Neural progenitor cell (in vitro differentiated cells): ENCODE measurements around the gene CEP95.

Experiments
- CTCF ChIP-seq: fragments of 200-600 bp; sonication (generic); IDR thresholded peaks from 2 replicates; pipeline ENCODE4 v1.5.1; 2017; ENCODE audit warnings: antibody characterized with exemption, mild to moderate bottlenecking
- EZH2phosphoT487 ChIP-seq: fragments of 200-600 bp; sonication (generic); IDR thresholded peaks from 2 replicates; pipeline ENCODE4 v1.6.1; 2017; ENCODE audit warnings: antibody characterized with exemption

GRCh38 chr17:64534187-64534586 lies 27.4 kb downstream of the CEP95 start:
- TF ChIP-seq CTCF (no peak), EZH2phosphoT487 (no peak)
